Smooth muscle cell (in vitro differentiated cells): Measurements from ENCODE around the gene MSANTD1. TPM values are rescaled to one million over a fixed set of nuclear protein-coding genes. Genes with fewer than 3 reads are reported as not detected.

ENCODE experiments used
- DNase-seq: peaks from one replicate; lab custom pipeline; 2025; ENCODE audit not compliant: unreplicated experiment; lab: John Stamatoyannopoulos, UW
- H2AFZ ChIP-seq: fragments of 200-600 bp; sonication (generic); 2 replicates; pipeline ENCODE4 v1.6.0; 2016; ENCODE audit warnings: antibody characterized with exemption, low read depth, mild to moderate bottlenecking
- H3F3A ChIP-seq: fragments of 200-600 bp; sonication (generic); 2 replicates; pipeline ENCODE4 v1.6.0; 2017; ENCODE audit warnings: antibody characterized with exemption, low read depth
- H3K27ac ChIP-seq: fragments of 200-600 bp; sonication (generic); 2 replicates; pipeline ENCODE4 v1.5.1; 2016; ENCODE audit warnings: low read depth, mild to moderate bottlenecking
- H3K27me3 ChIP-seq: fragments of 200-600 bp; sonication (generic); 2 replicates; pipeline ENCODE4 v1.6.1; 2016; ENCODE audit warnings: low read depth, mild to moderate bottlenecking
- H3K36me3 ChIP-seq: fragments of 200-600 bp; sonication (generic); 2 replicates; pipeline ENCODE4 v1.5.1; 2016; ENCODE audit warnings: low read depth
- H3K4me1 ChIP-seq: fragments of 200-600 bp; sonication (generic); 2 replicates; pipeline ENCODE4 v1.5.1; 2016; ENCODE audit warnings: low read depth
- H3K4me2 ChIP-seq: fragments of 200-600 bp; sonication (generic); 2 replicates; pipeline ENCODE4 v1.6.0; 2016; ENCODE audit warnings: mild to moderate bottlenecking
- H3K4me3 ChIP-seq: fragments of 200-600 bp; sonication (generic); 2 replicates; pipeline ENCODE4 v1.5.1; 2016; ENCODE audit warnings: mild to moderate bottlenecking
- H3K79me2 ChIP-seq: fragments of 200-600 bp; sonication (generic); 2 replicates; pipeline ENCODE4 v1.6.0; 2016; ENCODE audit warnings: low read depth, mild to moderate bottlenecking
- H3K9ac ChIP-seq: fragments of 200-600 bp; sonication (generic); 2 replicates; pipeline ENCODE4 v1.6.0; 2016; ENCODE audit warnings: low read depth
- H3K9me3 ChIP-seq: fragments of 200-600 bp; sonication (generic); replicated peaks from 2 replicates; pipeline ENCODE4 v1.5.1; 2016; ENCODE audit warnings: low read depth
- H4K20me1 ChIP-seq: fragments of 200-600 bp; sonication (generic); 2 replicates; pipeline ENCODE4 v1.6.0; 2016; ENCODE audit warnings: low read depth
- CTCF ChIP-seq: fragments of 200-600 bp; sonication (generic); IDR thresholded peaks from 2 replicates; pipeline ENCODE4 v1.5.1; 2017; ENCODE audit warnings: borderline replicate concordance, mild to moderate bottlenecking, antibody characterized with exemption; ENCODE audit not compliant: insufficient read depth, poor library complexity, severe bottlenecking
- WGBS: methylation state at CpG from one replicate; pipeline ENCODE4 v1.1.7; 2016; ENCODE audit warnings: low lambda C conversion rate; 5-methylcytosine and 5-hydroxymethylcytosine counted together
- polyA plus RNA-seq: library from polyadenylated mRNA; unstranded; fragments of >200 nt; fragmentation: Nextera tagmentation; extraction: Ambion mirVana; gene quantifications from 2 replicates; pipeline ENCODE4 v1.2.1, GENCODE V29; 2016
- total RNA-seq: library from RNA; depleted of rRNA; stranded (reverse); fragments of >200 nt; gene quantifications from 2 replicates; pipeline ENCODE4 v1.2.3, GENCODE V29; 2014

Gene MSANTD1
- total and polyA plus RNA-seq, 2 experiments from 2014 or later = 0.30 to 1.4 TPM

DNA sequence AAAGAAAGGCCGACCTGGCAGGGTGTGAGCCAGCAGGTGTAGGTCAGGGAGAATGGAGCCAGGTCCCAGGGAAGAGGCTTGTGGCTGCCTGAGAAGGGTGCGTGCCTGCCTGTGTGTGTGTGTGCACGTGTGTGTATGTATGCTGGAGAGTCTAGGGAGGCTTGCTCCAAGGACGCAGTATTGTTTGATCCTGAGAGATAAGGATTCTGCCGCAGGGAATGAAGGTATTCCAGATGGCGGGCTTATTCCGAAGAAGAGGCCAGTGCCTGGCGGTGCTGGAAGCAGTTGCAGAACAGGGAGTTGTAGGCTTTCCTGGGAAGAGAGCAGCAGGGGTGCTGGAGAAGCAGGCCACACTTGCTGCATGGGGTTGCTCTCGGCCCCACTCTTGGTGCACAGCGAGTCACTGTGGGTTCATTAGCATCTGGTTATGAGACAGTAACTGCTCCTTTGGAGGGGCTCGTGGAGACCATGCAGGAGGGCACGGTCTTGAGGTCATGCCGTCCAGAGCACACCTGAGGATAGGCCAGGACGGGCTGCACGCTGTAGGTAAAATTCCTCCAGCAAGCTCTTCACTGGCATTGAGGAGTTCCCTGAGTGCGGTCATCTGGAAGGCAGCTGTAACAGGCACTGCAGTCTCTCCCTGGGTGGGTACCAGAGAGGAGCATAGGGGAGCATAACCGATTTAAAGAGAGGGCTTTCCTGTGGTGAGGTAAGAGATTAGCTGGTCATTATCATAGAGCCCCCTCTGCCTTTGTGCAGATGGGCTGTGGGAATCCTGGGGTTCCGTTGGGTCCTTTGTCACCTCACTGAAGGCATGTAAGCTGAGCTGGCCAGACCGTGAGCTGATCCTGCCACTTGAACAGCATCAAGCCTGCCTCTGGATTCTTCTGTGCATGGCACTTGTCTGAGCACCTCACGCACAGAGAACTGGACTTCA lies 29.9 kb upstream of the MSANTD1 start:
- DNase-seq = no peak
- Histone ChIP-seq H3K4me1 (no peaks in the 10 kb centered on the region), H3K27ac (no peak overlapping the region), H3F3A (no peaks in the 10 kb centered on the region), H3K4me3 (no peak overlapping the region), H3K4me2 (no peak overlapping the region), H3K27me3 (no peaks in the 10 kb centered on the region), H3K9me3 (no peaks in the 10 kb centered on the region), H2AFZ (no peak overlapping the region), H4K20me1 (no peaks in the 10 kb centered on the region), H3K36me3 (peaks cover 6% of the 10 kb centered on the region), H3K9ac (no peak overlapping the region), H3K79me2 (no peaks in the 10 kb centered on the region)
- no peak for TF ChIP-seq CTCF
- 96% methylated on average over 20 of the region's 20 CpGs for WGBS

DNA sequence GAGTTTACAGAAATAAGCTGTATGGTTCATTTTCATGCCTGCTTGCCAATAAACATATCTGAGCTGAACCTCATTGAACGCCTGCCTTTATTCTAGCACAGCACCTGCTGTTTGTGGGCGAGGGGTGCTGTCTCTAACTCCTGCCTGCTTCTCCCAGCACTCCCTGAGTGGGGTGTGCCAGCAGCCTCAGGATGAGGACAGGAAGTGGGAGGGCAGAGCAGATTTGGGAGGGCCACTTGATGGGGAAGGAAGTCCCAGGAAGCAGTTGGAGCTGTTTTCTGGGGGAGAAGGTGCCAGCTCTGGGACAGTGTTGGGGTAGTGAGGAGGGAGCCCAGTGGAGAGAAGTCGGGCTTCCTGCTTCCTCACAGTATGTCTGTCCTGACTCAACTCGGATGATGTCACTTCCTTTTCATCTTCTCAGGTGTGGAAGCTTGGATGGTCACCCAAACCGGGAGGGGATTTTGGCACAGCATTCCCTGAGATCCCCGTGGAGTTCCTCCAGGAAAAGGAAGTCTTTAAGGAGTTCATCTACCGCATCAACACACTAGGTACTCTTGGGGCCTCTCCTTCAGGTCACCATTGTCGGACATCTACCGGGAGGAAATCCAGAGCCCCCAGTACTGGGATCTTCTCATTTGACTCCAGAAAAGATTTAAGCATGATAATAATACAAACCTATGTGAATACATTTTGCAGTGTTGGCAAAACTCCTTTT lies 29.0 kb upstream of the MSANTD1 start:
- no peak for DNase-seq
- Histone ChIP-seq H3K79me2 (no peaks in the 10 kb centered on the region), H2AFZ (no peak overlapping the region), H3K4me2 (no peak overlapping the region), H4K20me1 (no peaks in the 10 kb centered on the region), H3K27ac (no peak overlapping the region), H3K36me3 (peaks cover 6% of the 10 kb centered on the region), H3K4me1 (no peaks in the 10 kb centered on the region), H3K9ac (no peak overlapping the region), H3K4me3 (no peak overlapping the region), H3F3A (no peaks in the 10 kb centered on the region), H3K27me3 (no peaks in the 10 kb centered on the region), H3K9me3 (no peaks in the 10 kb centered on the region)
- no peak for TF ChIP-seq CTCF
- WGBS = 96% methylated on average over 9 of the region's 9 CpGs

- TF ChIP-seq CTCF = no peak
- DNase-seq = no peak
- Histone ChIP-seq H3K4me1 (no peaks in the 10 kb centered on the region), H4K20me1 (no peaks in the 10 kb centered on the region), H3K27ac (no peak overlapping the region), H3K79me2 (no peaks in the 10 kb centered on the region), H3K27me3 (no peaks in the 10 kb centered on the region), H3K4me3 (no peak overlapping the region), H2AFZ (no peak overlapping the region), H3K4me2 (no peak overlapping the region), H3K36me3 (peaks cover 6% of the 10 kb centered on the region), H3K9ac (no peak overlapping the region), H3F3A (no peaks in the 10 kb centered on the region), H3K9me3 (no peaks in the 10 kb centered on the region)
- WGBS = 97% methylated on average over 8 of the region's 8 CpGs
Measured at GRCh38 chr4:3220476-3221183, 28.3 kb upstream of the MSANTD1 start.
